Ishikawa (cell line): ENCODE data around the gene AIMP2.

ENCODE experiments used
- CEBPB ChIP-seq: IDR thresholded peaks from 2 replicates; pipeline ENCODE4 v1.6.1; 2012
- CREB1 ChIP-seq: IDR thresholded peaks from 2 replicates; pipeline ENCODE4 v1.6.1; 2012; ENCODE audit warnings: low read depth
- EGR1 ChIP-seq: IDR thresholded peaks from 2 replicates; pipeline ENCODE4 v1.6.1; 2012
- FOXM1 ChIP-seq: IDR thresholded peaks from 2 replicates; pipeline ENCODE4 v1.6.1; 2012; ENCODE audit warnings: low read depth, borderline replicate concordance
- REST ChIP-seq: IDR thresholded peaks from 2 replicates; pipeline ENCODE4 v1.6.1; 2012; ENCODE audit warnings: low read depth, mild to moderate bottlenecking
- TEAD4 ChIP-seq: IDR thresholded peaks from 2 replicates; pipeline ENCODE4 v1.6.1; 2012
- YY1 ChIP-seq: IDR thresholded peaks from 2 replicates; pipeline ENCODE4 v1.6.1; 2012; ENCODE audit warnings: low read depth
- ZBTB7A ChIP-seq: IDR thresholded peaks from 2 replicates; pipeline ENCODE4 v1.6.1; 2012; ENCODE audit warnings: low read depth

GRCh38 chr7:6030988-6031387 is 21.9 kb downstream of the AIMP2 start, which contains the start of gene ANKRD61:
- no peak for TF ChIP-seq TEAD4
- no peak for TF ChIP-seq YY1
- TF ChIP-seq CEBPB: no peak
- no peak for TF ChIP-seq FOXM1
- no peak for TF ChIP-seq EGR1
- TF ChIP-seq REST: no peak
- no peak for TF ChIP-seq ZBTB7A
- TF ChIP-seq CREB1: no peak
